HepG2 (cell line): Measurements from ENCODE around the gene CYSTM1. TPM values are rescaled to one million over a fixed set of nuclear protein-coding genes. Genes with fewer than 3 reads are reported as not detected.

ENCODE experiments used
- ATAC-seq: fragments of 200-7000 bp; cut with Tn5 transposase; 3 replicates; pipeline ENCODE4 v1.9.1; 2020; ENCODE audit warnings: mild to moderate bottlenecking, moderate library complexity
- BruUV-seq: library from RNA; stranded (reverse); fragments of 400-500 nt; replicated peaks from 2 replicates; lab custom pipeline; 2021; lab: Mats Ljungman, UMichigan
- CTCF ChIA-PET: fragments of 300-600 bp; formaldehyde crosslinking; extraction: SDS; loops from one replicate; lab custom pipeline; 2021; ENCODE audit warnings: low total read pairs, inconsistent platforms, low intra/inter-chr PET ratio; lab: Yijun Ruan, JAX
- POLR2A ChIA-PET: fragments of 350-600 bp; sonication (Branson Sonifier 250); formaldehyde crosslinking; loops from one replicate; lab custom pipeline; 2020; ENCODE audit warnings: antibody characterized with exemption, inconsistent platforms; lab: Yijun Ruan, JAX
- DNase-seq: peaks from one replicate; pipeline ENCODE4 v3.0.0-alpha.2; 2015; ENCODE audit warnings: low spot score
- FAIRE-seq: peaks from 3 replicates; lab custom pipeline; 2011; peaks lifted over from hg19 to GRCh38; lab: Jason Lieb, UNC
- H2AFZ ChIP-seq: one replicate; pipeline ENCODE4 v1.6.1; 2011; ENCODE audit warnings: low read length, inconsistent platforms
- H3K27ac ChIP-seq: fragments of 300-600 bp; 3 replicates; pipeline ENCODE4 v1.8.0; 2011; ENCODE audit warnings: mixed run types, mild to moderate bottlenecking, mixed read lengths, low read length, inconsistent platforms; ENCODE audit not compliant: insufficient read depth; ENCODE audit errors: extremely low read length
- H3K27me3 ChIP-seq, 2 experiments: fragments of 200-600 bp in 1 of 2; 2 replicates in 1 of 2; 3 replicates in 1 of 2; pipeline versions ENCODE4 v1.6.0 to v1.8.0; 2011; ENCODE audit warnings: low read length in 2 of 2, mild to moderate bottlenecking in 2 of 2, moderate library complexity in 2 of 2, inconsistent platforms in 1 of 2; ENCODE audit not compliant: insufficient read depth in 2 of 2, control insufficient read depth in 1 of 2
- H3K36me3 ChIP-seq, 2 experiments: fragments of 200-600 bp in 1 of 2; replicated peaks in 1 of 2; 2 replicates in 1 of 2; 3 replicates in 1 of 2; pipeline versions ENCODE4 v1.5.1 to v1.8.0; 2011; ENCODE audit warnings: low read length in 2 of 2, inconsistent platforms in 1 of 2; ENCODE audit not compliant: insufficient read depth in 2 of 2, control insufficient read depth in 1 of 2
- H3K4me1 ChIP-seq: 2 replicates; pipeline ENCODE4 v1.5.1; 2012; ENCODE audit warnings: low read length, inconsistent platforms; ENCODE audit not compliant: insufficient read depth
- H3K4me2 ChIP-seq: 2 replicates; pipeline ENCODE4 v1.6.0; 2011; ENCODE audit warnings: low read depth, low read length, inconsistent platforms
- H3K4me3 ChIP-seq, 3 experiments: fragments of 200-600 bp in 1 of 3; sonication (generic), shearing (Covaris generic) in 1 of 3; replicated peaks in 1 of 3; 2 replicates each; pipeline ENCODE4 v1.5.1; 2011 to 2016; ENCODE audit warnings: low read length in 3 of 3, inconsistent platforms in 2 of 3, low read depth in 2 of 3, mild to moderate bottlenecking in 2 of 3, control low read depth in 1 of 3, mixed read lengths in 1 of 3; ENCODE audit not compliant: insufficient read depth in 1 of 3
- H3K79me2 ChIP-seq: one replicate; pipeline ENCODE4 v1.6.1; 2011; ENCODE audit warnings: low read length, inconsistent platforms; ENCODE audit not compliant: insufficient read depth
- H3K9ac ChIP-seq: 2 replicates; pipeline ENCODE4 v1.6.0; 2011; ENCODE audit warnings: mild to moderate bottlenecking, low read depth, low read length, inconsistent platforms; ENCODE audit not compliant: insufficient read depth
- H3K9me3 ChIP-seq: 2 replicates; pipeline ENCODE4 v1.5.1; 2012; ENCODE audit warnings: mild to moderate bottlenecking, low read length
- H4K20me1 ChIP-seq: 2 replicates; pipeline ENCODE4 v1.6.0; 2011; ENCODE audit warnings: inconsistent platforms, mild to moderate bottlenecking, low read length, moderate library complexity; ENCODE audit not compliant: insufficient read depth
- ASH2L ChIP-seq: fragments of 300-600, 200-600 bp; sonication (generic); IDR thresholded peaks from 2 replicates; pipeline ENCODE4 v1.7.0; 2017; ENCODE audit warnings: low read depth, mild to moderate bottlenecking, moderate library complexity, mixed read lengths, low read length; ENCODE audit not compliant: insufficient read length
- ATF6 ChIP-seq: sonication (generic); formaldehyde crosslinking; conservative IDR thresholded peaks from 2 replicates; pipeline ENCODE4 v1.4.0; 2020; ENCODE audit warnings: missing genetic modification reagents
- FOSL1 ChIP-seq: sonication (generic); formaldehyde crosslinking; IDR thresholded peaks from 2 replicates; pipeline ENCODE4 v1.9.0; 2021; ENCODE audit warnings: missing genetic modification reagents, borderline replicate concordance
- HMG20A ChIP-seq: IDR thresholded peaks from 2 replicates; pipeline ENCODE4 v1.6.1; 2016; ENCODE audit warnings: borderline replicate concordance
- HNF4G ChIP-seq, 2 experiments: sonication (generic) in 1 of 2; formaldehyde crosslinking in 1 of 2; IDR thresholded peaks; 2 replicates each; pipeline versions ENCODE4 v1.4.0 to v1.6.1; 2011 to 2020; ENCODE audit warnings: borderline replicate concordance in 2 of 2, low read depth in 2 of 2, mild to moderate bottlenecking in 2 of 2, low read length in 1 of 2, missing genetic modification reagents in 1 of 2, moderate library complexity in 1 of 2
- STAG1 ChIP-seq: sonication (generic); formaldehyde crosslinking; IDR thresholded peaks from 2 replicates; pipeline ENCODE4 v1.4.0; 2020; ENCODE audit warnings: missing genetic modification reagents
- TAF1 ChIP-seq: sonication (generic); formaldehyde crosslinking; IDR thresholded peaks from 2 replicates; pipeline ENCODE4 v1.4.0; 2020; ENCODE audit warnings: missing genetic modification reagents
- YEATS2 ChIP-seq: sonication (generic); formaldehyde crosslinking; IDR thresholded peaks from 2 replicates; pipeline ENCODE4 v1.4.0; 2020; ENCODE audit warnings: missing genetic modification reagents, borderline replicate concordance
- ZNF784 ChIP-seq: sonication (generic); formaldehyde crosslinking; IDR thresholded peaks from 2 replicates; pipeline ENCODE4 v1.5.1; 2020; ENCODE audit warnings: missing genetic modification reagents, mild to moderate bottlenecking, borderline replicate concordance
- ZSCAN22 ChIP-seq: sonication (generic); formaldehyde crosslinking; IDR thresholded peaks from 2 replicates; pipeline ENCODE4 v1.4.0; 2020; ENCODE audit warnings: mild to moderate bottlenecking, missing genetic modification reagents
- WGBS: methylation state at CpG from one replicate; pipeline ENCODE4 v1.1.6; 2017; ENCODE audit warnings: low lambda C conversion rate; 5-methylcytosine and 5-hydroxymethylcytosine counted together
- in situ Hi-C: cut with HindIII; loops from 2 replicates; pipeline ENCODE4 v1.10.0; 2017; ENCODE audit warnings: low pct_unique_long_range_greater_than_20kb; ENCODE audit not compliant: extremely low pct_ligation_motif_present
- intact Hi-C: fragments of 100-400 bp; cut with micrococcal nuclease; formaldehyde crosslinking; loops from one replicate; pipeline ENCODE4 v1.10.0; 2022; ENCODE audit not compliant: unreplicated experiment
- polyA plus RNA-seq, 8 experiments: library from polyadenylated mRNA; depleted of rRNA in 3 of 8; stranded (reverse) in 7 of 8; unstranded in 1 of 8; fragments of >200 nt; fragmentation: Illumina TruSeq in 4 of 8; extraction: Trizol in 4 of 8; gene quantifications; 2 replicates each; pipeline versions ENCODE4 v1.2.1 to v1.2.3, GENCODE V29; 2011 to 2016; ENCODE audit warnings: low read depth in 4 of 8, missing spikeins in 1 of 8, mixed read lengths in 1 of 8; ENCODE audit not compliant: insufficient read depth in 1 of 8
- total RNA-seq, 5 experiments: library from RNA; depleted of rRNA; stranded (reverse); fragments of >200 nt; fragmentation: Illumina TruSeq; extraction: Trizol; gene quantifications; 2 replicates each; pipeline ENCODE4 v1.2.3, GENCODE V29; 2016; ENCODE audit warnings: low read depth in 1 of 5
- TF ChIP-seq, protein P1 (sequence below): sonication (generic); formaldehyde crosslinking; IDR thresholded peaks from 2 replicates; pipeline ENCODE4 v1.4.0; 2020; ENCODE audit warnings: missing genetic modification reagents
- TF ChIP-seq, protein P2 (sequence below): sonication (generic); formaldehyde crosslinking; IDR thresholded peaks from 2 replicates; pipeline ENCODE4 v1.5.0; 2020; ENCODE audit warnings: missing genetic modification reagents

CYSTM1 gene
- total and polyA plus RNA-seq, 2 of the 13 experiments (the other 11 are each of a cell fraction or from before 2014, with no cell fraction given): 40.0 to 73.4 TPM

DNA sequence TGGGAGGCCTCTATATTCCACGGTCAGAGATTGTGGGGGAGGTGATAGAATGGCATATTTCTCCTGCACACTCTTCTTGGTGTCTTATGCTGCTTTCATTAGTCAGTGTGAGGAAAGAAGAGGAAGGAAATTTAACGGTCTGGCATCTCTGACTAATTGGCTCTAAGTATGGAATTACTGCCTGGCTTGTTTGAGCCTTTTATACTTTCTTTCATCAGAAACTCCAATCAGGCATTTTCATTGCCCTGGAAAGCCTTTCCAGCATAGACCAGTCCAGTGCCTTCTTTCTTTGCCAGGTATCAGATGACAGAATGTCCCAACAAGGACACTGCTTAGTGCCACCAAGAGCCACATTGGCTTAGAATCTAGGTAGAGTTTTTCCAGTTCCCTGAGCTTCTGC is 30.2 kb downstream of the CYSTM1 start (continued):
- TF ChIP-seq ATF6: no peak
- TF ChIP-seq, protein P1, sequence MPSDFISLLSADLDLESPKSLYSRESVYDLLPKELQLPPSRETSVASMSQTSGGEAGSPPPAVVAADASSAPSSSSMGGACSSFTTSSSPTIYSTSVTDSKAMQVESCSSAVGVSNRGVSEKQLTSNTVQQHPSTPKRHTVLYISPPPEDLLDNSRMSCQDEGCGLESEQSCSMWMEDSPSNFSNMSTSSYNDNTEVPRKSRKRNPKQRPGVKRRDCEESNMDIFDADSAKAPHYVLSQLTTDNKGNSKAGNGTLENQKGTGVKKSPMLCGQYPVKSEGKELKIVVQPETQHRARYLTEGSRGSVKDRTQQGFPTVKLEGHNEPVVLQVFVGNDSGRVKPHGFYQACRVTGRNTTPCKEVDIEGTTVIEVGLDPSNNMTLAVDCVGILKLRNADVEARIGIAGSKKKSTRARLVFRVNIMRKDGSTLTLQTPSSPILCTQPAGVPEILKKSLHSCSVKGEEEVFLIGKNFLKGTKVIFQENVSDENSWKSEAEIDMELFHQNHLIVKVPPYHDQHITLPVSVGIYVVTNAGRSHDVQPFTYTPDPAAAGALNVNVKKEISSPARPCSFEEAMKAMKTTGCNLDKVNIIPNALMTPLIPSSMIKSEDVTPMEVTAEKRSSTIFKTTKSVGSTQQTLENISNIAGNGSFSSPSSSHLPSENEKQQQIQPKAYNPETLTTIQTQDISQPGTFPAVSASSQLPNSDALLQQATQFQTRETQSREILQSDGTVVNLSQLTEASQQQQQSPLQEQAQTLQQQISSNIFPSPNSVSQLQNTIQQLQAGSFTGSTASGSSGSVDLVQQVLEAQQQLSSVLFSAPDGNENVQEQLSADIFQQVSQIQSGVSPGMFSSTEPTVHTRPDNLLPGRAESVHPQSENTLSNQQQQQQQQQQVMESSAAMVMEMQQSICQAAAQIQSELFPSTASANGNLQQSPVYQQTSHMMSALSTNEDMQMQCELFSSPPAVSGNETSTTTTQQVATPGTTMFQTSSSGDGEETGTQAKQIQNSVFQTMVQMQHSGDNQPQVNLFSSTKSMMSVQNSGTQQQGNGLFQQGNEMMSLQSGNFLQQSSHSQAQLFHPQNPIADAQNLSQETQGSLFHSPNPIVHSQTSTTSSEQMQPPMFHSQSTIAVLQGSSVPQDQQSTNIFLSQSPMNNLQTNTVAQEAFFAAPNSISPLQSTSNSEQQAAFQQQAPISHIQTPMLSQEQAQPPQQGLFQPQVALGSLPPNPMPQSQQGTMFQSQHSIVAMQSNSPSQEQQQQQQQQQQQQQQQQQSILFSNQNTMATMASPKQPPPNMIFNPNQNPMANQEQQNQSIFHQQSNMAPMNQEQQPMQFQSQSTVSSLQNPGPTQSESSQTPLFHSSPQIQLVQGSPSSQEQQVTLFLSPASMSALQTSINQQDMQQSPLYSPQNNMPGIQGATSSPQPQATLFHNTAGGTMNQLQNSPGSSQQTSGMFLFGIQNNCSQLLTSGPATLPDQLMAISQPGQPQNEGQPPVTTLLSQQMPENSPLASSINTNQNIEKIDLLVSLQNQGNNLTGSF: no peak

DNA sequence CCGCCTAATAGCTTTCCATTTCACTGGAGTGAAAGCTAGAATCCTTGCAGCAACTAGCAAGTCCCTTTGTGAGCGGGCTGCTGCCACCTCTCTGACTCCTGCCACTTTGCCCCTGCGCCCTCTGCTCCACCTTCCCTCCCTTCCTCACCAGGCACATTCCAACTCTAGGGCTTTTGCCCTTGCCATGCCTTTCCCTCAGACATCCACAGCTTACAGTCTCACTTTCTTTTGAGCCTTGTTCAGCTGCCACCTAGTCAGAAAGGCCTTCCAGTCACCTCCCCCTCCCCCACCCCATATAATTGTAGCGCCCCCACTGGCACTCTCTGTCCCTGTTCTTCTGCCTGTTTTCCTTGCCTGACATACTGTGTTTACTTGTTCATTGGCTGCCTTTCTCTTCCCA is 31.0 kb downstream of the CYSTM1 start:
- Histone ChIP-seq H3K27ac (no peak overlapping the region), H3K36me3 (peaks cover 3% of the 10 kb centered on the region in 2 experiments; a peak in 1 of 5 replicates), H3K79me2 (peaks cover 3% of the 10 kb centered on the region), H3K4me2 (no peak overlapping the region), H3K9ac (no peak overlapping the region), H4K20me1 (no peaks in the 10 kb centered on the region), H3K9me3 (no peaks in the 10 kb centered on the region), H3K4me3 (no peak overlapping the region), H3K4me1 (peaks cover 21% of the 10 kb centered on the region), H2AFZ (no peak overlapping the region), H3K27me3 (no peaks in the 10 kb centered on the region)
- in situ Hi-C loops (no loop called here), intact Hi-C loops (no loop called here)
- ChIA-PET POLR2A (no interaction called here), CTCF (no interaction called here)
- BruUV-seq: no TSS peak
- WGBS: 96% methylated on average over 4 of the region's 4 CpGs
- DNase-seq: no peak
- ATAC-seq: no peak
- TF ChIP-seq HMG20A (no peak), STAG1 (CRISPR knock-in tag) (no peak), HNF4G (IDR thresholded peaks at IDR 0.05; ENCODE audit: borderline replicate concordance, low read depth, low read length) (no peak), HNF4G (CRISPR knock-in tag; IDR thresholded peaks at IDR 0.05; ENCODE audit: borderline replicate concordance, low read depth) (no peak), TAF1 (CRISPR knock-in tag) (no peak), ZNF784 (CRISPR knock-in tag) (no peak), YEATS2 (CRISPR knock-in tag) (no peak), ZSCAN22 (CRISPR knock-in tag) (no peak), ASH2L (no peak), FOSL1 (CRISPR knock-in tag) (no peak)
- TF ChIP-seq, protein P2, sequence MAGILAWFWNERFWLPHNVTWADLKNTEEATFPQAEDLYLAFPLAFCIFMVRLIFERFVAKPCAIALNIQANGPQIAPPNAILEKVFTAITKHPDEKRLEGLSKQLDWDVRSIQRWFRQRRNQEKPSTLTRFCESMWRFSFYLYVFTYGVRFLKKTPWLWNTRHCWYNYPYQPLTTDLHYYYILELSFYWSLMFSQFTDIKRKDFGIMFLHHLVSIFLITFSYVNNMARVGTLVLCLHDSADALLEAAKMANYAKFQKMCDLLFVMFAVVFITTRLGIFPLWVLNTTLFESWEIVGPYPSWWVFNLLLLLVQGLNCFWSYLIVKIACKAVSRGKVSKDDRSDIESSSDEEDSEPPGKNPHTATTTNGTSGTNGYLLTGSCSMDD (CRISPR knock-in tag): no peak
- FAIRE-seq: no peak
